Stomach (tissue), 4 donors: ENCODE results near the gene TPST2.

Experiments used
- CTCF ChIP-seq, 7 experiments: fragments of 450-650 bp in 4 of 7; fragments of 200-600 bp in 3 of 7; sonication (generic) in 3 of 7; IDR thresholded peaks; one replicate each; pipeline ENCODE4 v1.5.1; 2016 to 2019; ENCODE audit warnings: antibody characterized with exemption in 7 of 7, control low read depth in 2 of 7, mild to moderate bottlenecking in 1 of 7
- EP300 ChIP-seq: sonication (generic); formaldehyde crosslinking; IDR thresholded peaks from one replicate; pipeline ENCODE4 v1.6.1; 2017; ENCODE audit warnings: antibody characterized with exemption
- POLR2A ChIP-seq, 4 donors: fragments of 450-650 bp; IDR thresholded peaks; one replicate each; pipeline ENCODE4 v1.6.1; 2016; ENCODE audit warnings: antibody characterized with exemption in 4 of 4, control low read depth in 2 of 4, mild to moderate bottlenecking in 1 of 4, moderate library complexity in 1 of 4
- POLR2AphosphoS5 ChIP-seq, 3 donors: sonication (generic); formaldehyde crosslinking; IDR thresholded peaks; one replicate each; pipeline ENCODE4 v1.6.1; 2016; ENCODE audit warnings: antibody characterized with exemption in 3 of 3

GRCh38 chr22:26534874-26535602, 54.9 kb downstream of the TPST2 start:
- no peak for TF ChIP-seq CTCF (IDR thresholded peaks at IDR 0.05)
- no peak for TF ChIP-seq EP300
- no peak for TF ChIP-seq POLR2AphosphoS5 (IDR thresholded peaks at IDR 0.05)
- no peak for TF ChIP-seq POLR2A (IDR thresholded peaks at IDR 0.05)
